GM12878 (cell line): ENCODE results near the gene TRNT1. TPM values are rescaled to one million over a fixed set of nuclear protein-coding genes. Genes with fewer than 3 reads are reported as not detected.

Source experiments
- BACH1 ChIP-seq: fragments of 450-650 bp; IDR thresholded peaks from 2 replicates; pipeline ENCODE4 v1.6.1; 2017; ENCODE audit warnings: mild to moderate bottlenecking, borderline replicate concordance
- CHD4 ChIP-seq: fragments of 200-600 bp; sonication (generic); IDR thresholded peaks from 2 replicates; pipeline ENCODE4 v1.6.1; 2016; ENCODE audit warnings: mild to moderate bottlenecking
- EED ChIP-seq: sonication (generic); IDR thresholded peaks from 2 replicates; pipeline ENCODE4 v1.6.1; 2016; ENCODE audit warnings: antibody characterized with exemption, low read depth
- POU2F2 ChIP-seq: IDR thresholded peaks from 3 replicates; pipeline ENCODE4 v1.6.1; 2011; ENCODE audit warnings: low read depth, mild to moderate bottlenecking, low read length, borderline replicate concordance
- RUNX3 ChIP-seq: IDR thresholded peaks from 2 replicates; pipeline ENCODE4 v1.6.1; 2012; ENCODE audit warnings: low read length, inconsistent platforms
- SMAD5 ChIP-seq: IDR thresholded peaks from 2 replicates; pipeline ENCODE4 v1.6.1; 2016; ENCODE audit warnings: antibody characterized with exemption, low read depth
- SRF ChIP-seq, 2 experiments: IDR thresholded peaks; 2 replicates each; pipeline ENCODE4 v1.6.1; 2011; ENCODE audit warnings: low read depth in 2 of 2, low read length in 2 of 2, mild to moderate bottlenecking in 1 of 2, moderate library complexity in 1 of 2
- ZNF217 ChIP-seq: fragments of 450-650 bp; IDR thresholded peaks from 2 replicates; pipeline ENCODE4 v1.6.1; 2017; ENCODE audit warnings: antibody characterized with exemption, mild to moderate bottlenecking
- ZNF384 ChIP-seq: IDR thresholded peaks from 2 replicates; pipeline ENCODE4 v1.6.1; 2012; ENCODE audit warnings: low read depth, mild to moderate bottlenecking, low read length, improper control_type of control experiment, borderline replicate concordance
- ZNF622 ChIP-seq: fragments of 450-650 bp; IDR thresholded peaks from 2 replicates; pipeline ENCODE4 v1.6.1; 2017; ENCODE audit warnings: mild to moderate bottlenecking, inconsistent platforms
- polyA plus RNA-seq, 11 experiments: library from polyadenylated mRNA; depleted of rRNA in 4 of 11; unstranded in 6 of 11; stranded (reverse) in 5 of 11; fragments of >200 nt; fragmentation: Nextera tagmentation in 4 of 11; fragmentation: Illumina TruSeq in 1 of 11; extraction: Ambion mirVana in 4 of 11; extraction: Trizol in 1 of 11; gene quantifications; 1 replicate in 1 of 11; 2 replicates in 10 of 11; pipeline versions ENCODE4 v1.2.1 to v1.2.3, GENCODE V29; 2011 to 2016; ENCODE audit warnings: inconsistent platforms in 2 of 11, missing spikeins in 2 of 11, low read depth in 1 of 11
- total RNA-seq, 4 experiments: library from RNA; depleted of rRNA in 3 of 4; stranded (reverse); fragments of >200 nt in 3 of 4; fragmentation: Illumina TruSeq in 1 of 4; extraction: Trizol in 1 of 4; gene quantifications; 2 replicates each; pipeline versions ENCODE4 v1.2.1 to v1.2.3, GENCODE V29; 2013 to 2021
- TF ChIP-seq, protein P1 (sequence below): fragments of 450-650 bp; conservative IDR thresholded peaks from 2 replicates; pipeline ENCODE4 v1.6.1; 2017; ENCODE audit warnings: mild to moderate bottlenecking, moderate library complexity
- TF ChIP-seq, protein P2 (sequence below): fragments of 450-650 bp; formaldehyde crosslinking; IDR thresholded peaks from 2 replicates; pipeline ENCODE4 v1.5.0; 2022; ENCODE audit warnings: mild to moderate bottlenecking, missing genetic modification characterization
- TF ChIP-seq, protein P3 (sequence below): IDR thresholded peaks from 2 replicates; pipeline ENCODE4 v1.6.1; 2011; ENCODE audit warnings: borderline replicate concordance, low read depth, mild to moderate bottlenecking, moderate library complexity, mixed read lengths, low read length; ENCODE audit not compliant: insufficient read depth; ENCODE audit errors: extremely low read length
- TF ChIP-seq, protein P4 (sequence below): fragments of 150-350 bp; IDR thresholded peaks from 2 replicates; pipeline ENCODE4 v1.6.1; 2014; ENCODE audit warnings: mild to moderate bottlenecking, low read depth, low read length
- TF ChIP-seq, protein P5 (sequence below): fragments of 450-650 bp; IDR thresholded peaks from 2 replicates; pipeline ENCODE4 v1.6.1; 2016; ENCODE audit warnings: mild to moderate bottlenecking

Gene TRNT1
- total and polyA plus RNA-seq, 10 of the 15 experiments (the other 5 are each of a cell fraction or from before 2014, with no cell fraction given): 28.6 to 54.9 (median 36.6) TPM

DNA sequence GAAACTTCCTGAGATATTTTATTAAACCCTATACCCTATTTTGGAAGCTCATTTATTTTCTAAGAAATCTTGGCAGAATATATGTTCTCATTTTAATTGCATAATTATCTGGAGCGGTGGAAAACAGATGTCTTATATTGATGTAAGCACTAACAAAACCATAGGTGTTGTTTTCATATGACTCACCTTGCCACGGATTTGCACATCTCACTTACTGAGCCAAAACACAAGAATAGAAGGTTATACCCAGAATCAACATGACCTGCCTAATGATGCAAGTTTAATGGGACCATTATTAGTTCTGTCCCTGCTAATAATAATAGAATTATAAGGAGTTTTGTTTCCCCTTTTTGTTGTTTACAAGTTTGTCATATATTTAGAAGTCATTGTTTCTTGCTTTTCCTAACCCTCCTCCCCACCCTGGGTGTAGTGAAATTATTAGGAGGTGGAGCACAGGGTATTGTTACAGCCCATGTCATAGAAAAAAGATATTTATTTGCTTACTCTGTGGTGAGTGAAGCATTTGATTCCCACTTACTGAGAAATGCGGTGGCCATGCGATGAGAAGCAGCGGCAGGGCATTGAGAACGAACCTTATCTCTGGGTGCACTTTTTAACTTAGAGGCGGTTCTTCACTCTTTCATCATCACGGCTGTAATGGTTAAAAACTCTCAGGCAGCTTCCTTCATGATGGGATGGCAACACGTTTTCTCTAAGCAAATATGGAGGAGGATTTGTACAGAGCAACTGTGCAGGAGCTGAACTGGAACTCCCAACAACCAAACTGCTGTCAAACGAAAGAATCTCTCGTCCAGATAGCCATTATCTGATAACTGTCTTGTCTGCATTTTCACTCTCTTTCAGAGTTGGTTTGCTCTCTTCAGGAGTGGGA is 17.1 kb upstream of the TRNT1 start (continued):
- TF ChIP-seq, protein P1, sequence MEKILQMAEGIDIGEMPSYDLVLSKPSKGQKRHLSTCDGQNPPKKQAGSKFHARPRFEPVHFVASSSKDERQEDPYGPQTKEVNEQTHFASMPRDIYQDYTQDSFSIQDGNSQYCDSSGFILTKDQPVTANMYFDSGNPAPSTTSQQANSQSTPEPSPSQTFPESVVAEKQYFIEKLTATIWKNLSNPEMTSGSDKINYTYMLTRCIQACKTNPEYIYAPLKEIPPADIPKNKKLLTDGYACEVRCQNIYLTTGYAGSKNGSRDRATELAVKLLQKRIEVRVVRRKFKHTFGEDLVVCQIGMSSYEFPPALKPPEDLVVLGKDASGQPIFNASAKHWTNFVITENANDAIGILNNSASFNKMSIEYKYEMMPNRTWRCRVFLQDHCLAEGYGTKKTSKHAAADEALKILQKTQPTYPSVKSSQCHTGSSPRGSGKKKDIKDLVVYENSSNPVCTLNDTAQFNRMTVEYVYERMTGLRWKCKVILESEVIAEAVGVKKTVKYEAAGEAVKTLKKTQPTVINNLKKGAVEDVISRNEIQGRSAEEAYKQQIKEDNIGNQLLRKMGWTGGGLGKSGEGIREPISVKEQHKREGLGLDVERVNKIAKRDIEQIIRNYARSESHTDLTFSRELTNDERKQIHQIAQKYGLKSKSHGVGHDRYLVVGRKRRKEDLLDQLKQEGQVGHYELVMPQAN: no peak
- TF ChIP-seq RUNX3 (peak; percentile 75), SMAD5 (no peak), ZNF217 (peak; percentile 51; the same call in 1 of the 2 replicates), ZNF622 (no peak), SRF (IDR thresholded peaks at IDR 0.05; ENCODE audit: low read depth in 2 of 2, low read length in 2 of 2) (no peak), ZNF384 (no peak), BACH1 (0 out of 2 replicates have a peak, but pooled peaks have one; percentile 37), EED (no peak), POU2F2 (no peak), CHD4 (no peak)
- TF ChIP-seq, protein P2, sequence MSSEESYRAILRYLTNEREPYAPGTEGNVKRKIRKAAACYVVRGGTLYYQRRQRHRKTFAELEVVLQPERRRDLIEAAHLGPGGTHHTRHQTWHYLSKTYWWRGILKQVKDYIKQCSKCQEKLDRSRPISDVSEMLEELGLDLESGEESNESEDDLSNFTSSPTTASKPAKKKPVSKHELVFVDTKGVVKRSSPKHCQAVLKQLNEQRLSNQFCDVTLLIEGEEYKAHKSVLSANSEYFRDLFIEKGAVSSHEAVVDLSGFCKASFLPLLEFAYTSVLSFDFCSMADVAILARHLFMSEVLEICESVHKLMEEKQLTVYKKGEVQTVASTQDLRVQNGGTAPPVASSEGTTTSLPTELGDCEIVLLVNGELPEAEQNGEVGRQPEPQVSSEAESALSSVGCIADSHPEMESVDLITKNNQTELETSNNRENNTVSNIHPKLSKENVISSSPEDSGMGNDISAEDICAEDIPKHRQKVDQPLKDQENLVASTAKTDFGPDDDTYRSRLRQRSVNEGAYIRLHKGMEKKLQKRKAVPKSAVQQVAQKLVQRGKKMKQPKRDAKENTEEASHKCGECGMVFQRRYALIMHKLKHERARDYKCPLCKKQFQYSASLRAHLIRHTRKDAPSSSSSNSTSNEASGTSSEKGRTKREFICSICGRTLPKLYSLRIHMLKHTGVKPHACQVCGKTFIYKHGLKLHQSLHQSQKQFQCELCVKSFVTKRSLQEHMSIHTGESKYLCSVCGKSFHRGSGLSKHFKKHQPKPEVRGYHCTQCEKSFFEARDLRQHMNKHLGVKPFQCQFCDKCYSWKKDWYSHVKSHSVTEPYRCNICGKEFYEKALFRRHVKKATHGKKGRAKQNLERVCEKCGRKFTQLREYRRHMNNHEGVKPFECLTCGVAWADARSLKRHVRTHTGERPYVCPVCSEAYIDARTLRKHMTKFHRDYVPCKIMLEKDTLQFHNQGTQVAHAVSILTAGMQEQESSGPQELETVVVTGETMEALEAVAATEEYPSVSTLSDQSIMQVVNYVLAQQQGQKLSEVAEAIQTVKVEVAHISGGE (CRISPR knock-in tag): no peak
- TF ChIP-seq, protein P3, sequence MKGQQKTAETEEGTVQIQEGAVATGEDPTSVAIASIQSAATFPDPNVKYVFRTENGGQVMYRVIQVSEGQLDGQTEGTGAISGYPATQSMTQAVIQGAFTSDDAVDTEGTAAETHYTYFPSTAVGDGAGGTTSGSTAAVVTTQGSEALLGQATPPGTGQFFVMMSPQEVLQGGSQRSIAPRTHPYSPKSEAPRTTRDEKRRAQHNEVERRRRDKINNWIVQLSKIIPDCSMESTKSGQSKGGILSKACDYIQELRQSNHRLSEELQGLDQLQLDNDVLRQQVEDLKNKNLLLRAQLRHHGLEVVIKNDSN: no peak
- TF ChIP-seq, protein P4, sequence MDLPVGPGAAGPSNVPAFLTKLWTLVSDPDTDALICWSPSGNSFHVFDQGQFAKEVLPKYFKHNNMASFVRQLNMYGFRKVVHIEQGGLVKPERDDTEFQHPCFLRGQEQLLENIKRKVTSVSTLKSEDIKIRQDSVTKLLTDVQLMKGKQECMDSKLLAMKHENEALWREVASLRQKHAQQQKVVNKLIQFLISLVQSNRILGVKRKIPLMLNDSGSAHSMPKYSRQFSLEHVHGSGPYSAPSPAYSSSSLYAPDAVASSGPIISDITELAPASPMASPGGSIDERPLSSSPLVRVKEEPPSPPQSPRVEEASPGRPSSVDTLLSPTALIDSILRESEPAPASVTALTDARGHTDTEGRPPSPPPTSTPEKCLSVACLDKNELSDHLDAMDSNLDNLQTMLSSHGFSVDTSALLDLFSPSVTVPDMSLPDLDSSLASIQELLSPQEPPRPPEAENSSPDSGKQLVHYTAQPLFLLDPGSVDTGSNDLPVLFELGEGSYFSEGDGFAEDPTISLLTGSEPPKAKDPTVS: no peak
- TF ChIP-seq, protein P5, sequence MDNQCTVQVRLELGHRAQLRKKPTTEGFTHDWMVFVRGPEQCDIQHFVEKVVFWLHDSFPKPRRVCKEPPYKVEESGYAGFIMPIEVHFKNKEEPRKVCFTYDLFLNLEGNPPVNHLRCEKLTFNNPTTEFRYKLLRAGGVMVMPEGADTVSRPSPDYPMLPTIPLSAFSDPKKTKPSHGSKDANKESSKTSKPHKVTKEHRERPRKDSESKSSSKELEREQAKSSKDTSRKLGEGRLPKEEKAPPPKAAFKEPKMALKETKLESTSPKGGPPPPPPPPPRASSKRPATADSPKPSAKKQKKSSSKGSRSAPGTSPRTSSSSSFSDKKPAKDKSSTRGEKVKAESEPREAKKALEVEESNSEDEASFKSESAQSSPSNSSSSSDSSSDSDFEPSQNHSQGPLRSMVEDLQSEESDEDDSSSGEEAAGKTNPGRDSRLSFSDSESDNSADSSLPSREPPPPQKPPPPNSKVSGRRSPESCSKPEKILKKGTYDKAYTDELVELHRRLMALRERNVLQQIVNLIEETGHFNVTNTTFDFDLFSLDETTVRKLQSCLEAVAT: no peak
